Keratinocyte (primary cell): ENCODE measurements around the gene SLC35F2.

Source experiments
- EZH2 ChIP-seq: IDR thresholded peaks from one replicate; pipeline ENCODE4 v1.6.1; 2012; ENCODE audit warnings: inconsistent platforms, mild to moderate bottlenecking, low read length, moderate library complexity
- TF ChIP-seq, protein P1 (sequence below), 3 experiments: IDR thresholded peaks in 1 of 3; conservative IDR thresholded peaks in 1 of 3; optimal IDR thresholded peaks in 1 of 3; 2 replicates in 2 of 3; 3 replicates in 1 of 3; pipeline versions ENCODE3 to v1.5.1; 2011; ENCODE audit warnings: low read length in 3 of 3, mild to moderate bottlenecking in 3 of 3, moderate library complexity in 2 of 3, control low read depth in 1 of 3, inconsistent platforms in 1 of 3; ENCODE audit not compliant: insufficient read depth in 2 of 3; ENCODE audit errors: extremely low read depth in 1 of 3

- TF ChIP-seq EZH2, result no peak
- TF ChIP-seq, protein P1, sequence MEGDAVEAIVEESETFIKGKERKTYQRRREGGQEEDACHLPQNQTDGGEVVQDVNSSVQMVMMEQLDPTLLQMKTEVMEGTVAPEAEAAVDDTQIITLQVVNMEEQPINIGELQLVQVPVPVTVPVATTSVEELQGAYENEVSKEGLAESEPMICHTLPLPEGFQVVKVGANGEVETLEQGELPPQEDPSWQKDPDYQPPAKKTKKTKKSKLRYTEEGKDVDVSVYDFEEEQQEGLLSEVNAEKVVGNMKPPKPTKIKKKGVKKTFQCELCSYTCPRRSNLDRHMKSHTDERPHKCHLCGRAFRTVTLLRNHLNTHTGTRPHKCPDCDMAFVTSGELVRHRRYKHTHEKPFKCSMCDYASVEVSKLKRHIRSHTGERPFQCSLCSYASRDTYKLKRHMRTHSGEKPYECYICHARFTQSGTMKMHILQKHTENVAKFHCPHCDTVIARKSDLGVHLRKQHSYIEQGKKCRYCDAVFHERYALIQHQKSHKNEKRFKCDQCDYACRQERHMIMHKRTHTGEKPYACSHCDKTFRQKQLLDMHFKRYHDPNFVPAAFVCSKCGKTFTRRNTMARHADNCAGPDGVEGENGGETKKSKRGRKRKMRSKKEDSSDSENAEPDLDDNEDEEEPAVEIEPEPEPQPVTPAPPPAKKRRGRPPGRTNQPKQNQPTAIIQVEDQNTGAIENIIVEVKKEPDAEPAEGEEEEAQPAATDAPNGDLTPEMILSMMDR (optimal IDR thresholded peaks at IDR 0.05 in 1 of 3, IDR thresholded peaks at IDR 0.05 in 1 of 3, conservative IDR thresholded peaks at IDR 0.05 in 1 of 3; ENCODE audit: extremely low read depth in 1 of 3, insufficient read depth in 2 of 3, low read length in 3 of 3), result no peak
These were observed 33.8 kb downstream of the SLC35F2 start for GRCh38 chr11:107824668-107825369.
